CD14-positive monocyte (primary cell): Measurements from ENCODE around the gene JDP2. TPM values are rescaled to one million over a fixed set of nuclear protein-coding genes. Genes with fewer than 3 reads are reported as not detected.
"Not testable (repeated sequence)": the region's sequence is repeated elsewhere in the genome, so short reads cannot be mapped to it uniquely, and the experiment has no call there.

Source experiments
- DNase-seq, 3 donors: peaks; one replicate each; pipeline ENCODE4 v3.0.0-alpha.2; 2011 to 2022
- H2AFZ ChIP-seq: 2 replicates; pipeline ENCODE4 v1.6.0; 2012; ENCODE audit warnings: mild to moderate bottlenecking, low read depth, low read length, inconsistent platforms; ENCODE audit not compliant: insufficient read depth, poor library complexity, severe bottlenecking
- H3K27ac ChIP-seq, 2 donors: 1 replicate in 1 of 2; 2 replicates in 1 of 2; pipeline ENCODE4 v1.5.1; 2012 to 2013; ENCODE audit warnings: low read length in 2 of 2, control low read depth in 1 of 2, inconsistent platforms in 1 of 2, low read depth in 1 of 2, mild to moderate bottlenecking in 1 of 2
- H3K27me3 ChIP-seq, 2 donors: one replicate each; pipeline versions ENCODE4 v1.6.0 to v1.6.1; 2011 to 2013; ENCODE audit warnings: low read length in 2 of 2; ENCODE audit not compliant: control insufficient read depth in 2 of 2, insufficient read depth in 2 of 2
- H3K36me3 ChIP-seq, 2 donors: replicated peaks in 1 of 2; 1 replicate in 1 of 2; 2 replicates in 1 of 2; pipeline versions ENCODE4 v1.5.1 to v1.6.1; 2012 to 2013; ENCODE audit warnings: low read length in 2 of 2, control low read depth in 1 of 2, inconsistent platforms in 1 of 2, mild to moderate bottlenecking in 1 of 2; ENCODE audit not compliant: insufficient read depth in 2 of 2, control insufficient read depth in 1 of 2
- H3K4me1 ChIP-seq, 2 donors: 1 replicate in 1 of 2; 2 replicates in 1 of 2; pipeline versions ENCODE4 v1.5.1 to v1.6.1; 2012 to 2013; ENCODE audit warnings: low read length in 2 of 2, control low read depth in 1 of 2, inconsistent platforms in 1 of 2, mild to moderate bottlenecking in 1 of 2, moderate library complexity in 1 of 2; ENCODE audit not compliant: insufficient read depth in 2 of 2, control insufficient read depth in 1 of 2
- H3K4me2 ChIP-seq: replicated peaks from 2 replicates; pipeline ENCODE3; 2012; ENCODE audit warnings: low read length, moderate library complexity, mild to moderate bottlenecking; ENCODE audit not compliant: poor library complexity, severe bottlenecking; ENCODE audit errors: extremely low read depth
- H3K4me3 ChIP-seq, 3 experiments: fragments of 200-600 bp in 1 of 3; sonication (generic) in 1 of 3; replicated peaks in 1 of 3; 1 replicate in 2 of 3; 2 replicates in 1 of 3; pipeline ENCODE4 v1.5.1; 2011 to 2013; ENCODE audit warnings: low read length in 3 of 3, mild to moderate bottlenecking in 3 of 3, control low read depth in 2 of 3, low read depth in 2 of 3, inconsistent platforms in 1 of 3, moderate library complexity in 1 of 3
- H3K79me2 ChIP-seq: 2 replicates; pipeline ENCODE4 v1.6.0; 2012; ENCODE audit warnings: mild to moderate bottlenecking, control low read depth, inconsistent platforms, low read length, moderate library complexity; ENCODE audit not compliant: insufficient read depth
- H3K9ac ChIP-seq: 2 replicates; pipeline ENCODE4 v1.6.0; 2017; ENCODE audit warnings: low read length, mild to moderate bottlenecking; ENCODE audit not compliant: insufficient read depth, poor library complexity, severe bottlenecking
- H3K9me3 ChIP-seq, 2 donors: replicated peaks in 1 of 2; 1 replicate in 1 of 2; 2 replicates in 1 of 2; pipeline versions ENCODE4 v1.5.1 to v1.6.1; 2012 to 2013; ENCODE audit warnings: low read length in 2 of 2, control low read depth in 1 of 2; ENCODE audit not compliant: control insufficient read depth in 1 of 2, insufficient read depth in 1 of 2
- H4K20me1 ChIP-seq: 2 replicates; pipeline ENCODE4 v1.6.0; 2012; ENCODE audit warnings: mild to moderate bottlenecking, low read length, control low read depth, moderate library complexity; ENCODE audit not compliant: insufficient read depth
- H3K27ac Mint-ChIP-seq, 7 donors: one replicate each; pipeline ENCODE4 v1.8.0; 2020; ENCODE audit warnings: mild to moderate bottlenecking in 7 of 7, mixed read lengths in 7 of 7, moderate library complexity in 6 of 7, inconsistent platforms in 2 of 7
- H3K27me3 Mint-ChIP-seq, 3 donors: one replicate each; pipeline ENCODE4 v1.8.0; 2021 to 2022; ENCODE audit warnings: low read depth in 3 of 3, mild to moderate bottlenecking in 3 of 3, mixed read lengths in 3 of 3, moderate library complexity in 3 of 3, inconsistent platforms in 1 of 3
- H3K36me3 Mint-ChIP-seq, 2 donors: one replicate each; pipeline ENCODE4 v1.8.0; 2020; ENCODE audit warnings: mixed read lengths in 2 of 2, inconsistent platforms in 1 of 2, mild to moderate bottlenecking in 1 of 2
- H3K4me1 Mint-ChIP-seq: one replicate; pipeline ENCODE4 v1.8.0; 2020; ENCODE audit warnings: mild to moderate bottlenecking, mixed read lengths
- H3K4me3 Mint-ChIP-seq, 2 donors: one replicate each; pipeline ENCODE4 v1.8.0; 2020; ENCODE audit warnings: mild to moderate bottlenecking in 2 of 2, mixed read lengths in 2 of 2, moderate library complexity in 1 of 2
- H3K9me3 Mint-ChIP-seq, 7 donors: one replicate each; pipeline ENCODE4 v1.8.0; 2020 to 2022; ENCODE audit warnings: mixed read lengths in 7 of 7, mild to moderate bottlenecking in 6 of 7, moderate library complexity in 6 of 7, inconsistent platforms in 2 of 7
- CTCF ChIP-seq: fragments of 200-600 bp; IDR thresholded peaks from one replicate; pipeline ENCODE4 v1.8.0; 2022; ENCODE audit warnings: antibody characterized with exemption, mild to moderate bottlenecking
- WGBS: methylation state at CpG from one replicate; pipeline ENCODE4 v1.1.5; 2013; ENCODE audit warnings: missing lambda C conversion rate; ENCODE audit not compliant: insufficient coverage; 5-methylcytosine and 5-hydroxymethylcytosine counted together
- intact Hi-C, 2 donors: fragments of 100-400 bp; cut with micrococcal nuclease; formaldehyde crosslinking; loops; one replicate each; pipeline versions ENCODE4 v1.15.0 to v1.15.1; 2023
- polyA plus RNA-seq, 3 donors: library from polyadenylated mRNA; depleted of rRNA in 1 of 3; unstranded in 2 of 3; stranded (reverse) in 1 of 3; fragments of 300-500 nt in 2 of 3; fragments of >200 nt in 1 of 3; fragmentation: Illumina TruSeq in 2 of 3; gene quantifications; 1 replicate in 2 of 3; 2 replicates in 1 of 3; pipeline ENCODE4 v1.2.3, GENCODE V29; 2012 to 2021

Gene JDP2
- polyA plus RNA-seq, 3 donors, result 3.5 to 69.2 (median 14.2) TPM

- H3K79me2 ChIP-seq, result no peaks in the 10 kb centered on the region
- no peak overlapping the region for H3K9ac ChIP-seq
- intact Hi-C loops, result no loop called here
- H3K9me3 ChIP-seq, result no peaks in the 10 kb centered on the region
- no peaks in the 10 kb centered on the region for H3K27me3 ChIP-seq
- H3K9me3 Mint-ChIP-seq, result peaks cover 0 to under 1% (median 0%) of the 10 kb centered on the region in 7 donors
- no peaks in the 10 kb centered on the region for H3K36me3 ChIP-seq
- H3K4me1 ChIP-seq, result peaks cover 19 to 24% of the 10 kb centered on the region in 2 donors
- no peaks in the 10 kb centered on the region for H3K36me3 Mint-ChIP-seq
- no peaks in the 10 kb centered on the region for H4K20me1 ChIP-seq
- no peak overlapping the region for H3K4me3 Mint-ChIP-seq
- H3K4me2 ChIP-seq, result no peak overlapping the region
- H3K4me3 ChIP-seq, result no peak overlapping the region
- peak overlapping the region in 1 of 7 donors; percentile 64 for H3K27ac Mint-ChIP-seq
- no peak overlapping the region for H2AFZ ChIP-seq
- TF ChIP-seq CTCF, result no peak
- peaks cover 20% of the 10 kb centered on the region for H3K4me1 Mint-ChIP-seq
- no peak for DNase-seq
- H3K27ac ChIP-seq, result no peak overlapping the region
- H3K27me3 Mint-ChIP-seq, result peaks cover 0 to 3% (median 2%) of the 10 kb centered on the region in 3 donors
Observed at GRCh38 chr14:75381642-75382041, 46.2 kb upstream of the JDP2 start.

DNA sequence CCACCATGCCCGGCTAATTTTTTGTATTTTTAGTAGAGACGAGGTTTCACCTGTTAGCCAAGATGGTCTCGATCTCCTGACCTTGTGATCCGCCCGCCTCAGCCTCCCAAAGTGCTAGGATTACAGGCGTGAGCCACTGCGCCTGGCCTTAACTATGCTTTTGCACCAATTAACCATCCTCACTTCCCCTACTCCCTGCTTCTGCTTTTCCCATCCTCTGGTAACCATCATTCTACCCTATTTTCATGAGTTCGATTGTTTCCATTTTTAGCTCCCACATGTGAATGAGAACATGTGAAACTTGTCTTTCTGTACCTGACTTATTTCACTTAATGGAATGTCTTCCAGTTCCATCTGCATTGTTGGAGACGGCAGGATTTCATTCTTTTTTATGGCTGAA, 44.6 kb upstream of the JDP2 start:
- peaks cover 19 to 24% of the 10 kb centered on the region in 2 donors for H3K4me1 ChIP-seq
- peak overlapping the region; percentile 25 to 67 for H3K27ac ChIP-seq
- H3K4me2 ChIP-seq, result peak overlapping the region; percentile 40
- Mint-ChIP-seq H3K4me3 (peak overlapping the region in 1 of 2 donors; percentile 53), H3K27ac (peak overlapping the region; percentile 79 to 95 (median 91)), H3K4me1 (peaks cover 20% of the 10 kb centered on the region)
- H3K36me3 ChIP-seq, H3K27me3 Mint-ChIP-seq, H2AFZ ChIP-seq, H3K9me3 ChIP-seq, H3K27me3 ChIP-seq, H3K9ac ChIP-seq, H3K79me2 ChIP-seq, H3K9me3 Mint-ChIP-seq, H3K4me3 ChIP-seq, H3K36me3 Mint-ChIP-seq, intact Hi-C loops, H4K20me1 ChIP-seq: not testable (repeated sequence)
- peak; percentile 20 to 47 (median 37) for DNase-seq
- 32% methylated on average over 3 of the region's 9 CpGs for whole genome bisulfite sequencing
